Right cardiac atrium (tissue), 5 donors: ENCODE data around the gene APC2. TPM values are rescaled to one million over a fixed set of nuclear protein-coding genes. Genes with fewer than 3 reads are reported as not detected.

Source experiments
- ATAC-seq, 2 donors: fragments of 200-7000 bp; cut with Tn5 transposase; one replicate each; pipeline versions ENCODE4 v1.8.0 to v1.9.1; 2020; ENCODE audit warnings: moderate library complexity in 2 of 2, mild to moderate bottlenecking in 1 of 2
- DNase-seq, 3 donors: peaks; one replicate each; pipeline ENCODE4 v3.0.0-alpha.2; 2020
- H3K27ac ChIP-seq: one replicate; pipeline ENCODE4 v1.5.1; 2013; ENCODE audit warnings: mild to moderate bottlenecking, low read length, control low read depth, moderate library complexity
- H3K27me3 ChIP-seq: one replicate; pipeline ENCODE4 v1.6.1; 2013; ENCODE audit not compliant: control insufficient read depth, insufficient read depth
- H3K4me1 ChIP-seq: one replicate; pipeline ENCODE4 v1.6.1; 2013; ENCODE audit warnings: low read length; ENCODE audit not compliant: control insufficient read depth, insufficient read depth
- H3K4me3 ChIP-seq: one replicate; pipeline ENCODE4 v1.5.1; 2013; ENCODE audit warnings: low read length, control low read depth
- H3K9me3 ChIP-seq: one replicate; pipeline ENCODE4 v1.6.1; 2013; ENCODE audit warnings: low read length; ENCODE audit not compliant: control insufficient read depth
- WGBS: extraction: QIAGEN DNeasy Blood & Tissue Kit; methylation state at CpG from one replicate; pipeline ENCODE4 v1.1.7; 2013; 5-methylcytosine and 5-hydroxymethylcytosine counted together
- intact Hi-C, 4 donors: fragments of 100-400 bp; cut with DNase I; formaldehyde crosslinking; loops; one replicate each; pipeline versions ENCODE4 v1.11.0 to v1.14.0; 2022 to 2023
- polyA plus RNA-seq: library from polyadenylated mRNA; stranded (reverse); fragments of 200-250 nt; gene quantifications from one replicate; pipeline ENCODE4 v1.2.3, GENCODE V29; 2013
- total RNA-seq, 4 donors: library from RNA; stranded (reverse); fragmentation: NEBNext Ultra II Directional; extraction: Animal tissue kit (Norgen Biotek cat#: 25700); gene quantifications; one replicate each; pipeline ENCODE4 v1.2.1, GENCODE V29; 2021
- donor health status: healthy with polysubstance abuse.
- donor health status: DM: no; HTN: yes; CAD: no.
- donor health status: DM: no; HTN: no; CAD: no.
- donor health status: DM: no; HTN: yes; CAD: no; lungs with severe emphysema.
- donor health status: DM: yes; HTN: yes; CAD: no.

Gene APC2
- total and polyA plus RNA-seq, 5 donors, result 0.45 to 0.88 (median 0.68) TPM

GRCh38 chr19:1465191-1466016 lies 15.5 kb downstream of the APC2 start:
- ATAC-seq, result peak; percentile 10 to 50
- Histone ChIP-seq H3K27me3 (no peaks in the 10 kb centered on the region), H3K9me3 (no peaks in the 10 kb centered on the region), H3K27ac (no peak overlapping the region), H3K4me1 (peaks cover 10% of the 10 kb centered on the region), H3K4me3 (no peak overlapping the region)
- 46% methylated on average over 83 of the region's 83 CpGs for WGBS
- DNase-seq, result peak; percentile 12 to 74 (median 73)
- intact Hi-C loops, result no loop called here

GRCh38 chr19:1466018-1466460 lies 16.1 kb downstream of the APC2 start:
- H3K4me1 ChIP-seq, result peaks cover 10% of the 10 kb centered on the region
- ATAC-seq, result no peak
- 58% methylated on average over 41 of the region's 41 CpGs for WGBS
- no peaks in the 10 kb centered on the region for H3K27me3 ChIP-seq
- H3K4me3 ChIP-seq, result no peak overlapping the region
- intact Hi-C loops, result no loop called here
- DNase-seq, result peak in 1 of 3 donors; percentile 58
- no peaks in the 10 kb centered on the region for H3K9me3 ChIP-seq
- H3K27ac ChIP-seq, result no peak overlapping the region

GRCh38 chr19:1466461-1467214 lies 16.7 kb downstream of the APC2 start:
- no peak for ATAC-seq
- WGBS, result 37% methylated on average over 70 of the region's 70 CpGs
- no peaks in the 10 kb centered on the region for H3K27me3 ChIP-seq

GRCh38 chr19:1467215-1467489 lies 17.2 kb downstream of the APC2 start:
- DNase-seq, result peak in 1 of 3 donors; percentile 40
- no peaks in the 10 kb centered on the region for H3K27me3 ChIP-seq
- H3K9me3 ChIP-seq, result no peaks in the 10 kb centered on the region
- 12% methylated on average over 36 of the region's 36 CpGs for WGBS
- peaks cover 10% of the 10 kb centered on the region for H3K4me1 ChIP-seq
- no peak for ATAC-seq
- peak overlapping the region; percentile 3 for H3K4me3 ChIP-seq
- intact Hi-C loops, result no loop called here
- H3K27ac ChIP-seq, result no peak overlapping the region

More at GRCh38 chr19:1466461-1467214, 16.7 kb downstream of the APC2 start:
- peak in 2 of 3 donors; percentile 47 to 55 for DNase-seq
- Histone ChIP-seq H3K27ac (no peak overlapping the region), H3K9me3 (no peaks in the 10 kb centered on the region), H3K4me1 (peaks cover 10% of the 10 kb centered on the region), H3K4me3 (no peak overlapping the region)
- intact Hi-C loops, result no loop called here

- Histone ChIP-seq H3K27me3 (no peaks in the 10 kb centered on the region), H3K4me3 (peak overlapping the region; percentile 3)
- whole genome bisulfite sequencing, result 5% methylated on average over 92 of the region's 92 CpGs
Measured at GRCh38 chr19:1467490-1468273, 17.8 kb downstream of the APC2 start.

GRCh38 chr19:1468274-1468820 lies 18.4 kb downstream of the APC2 start:
- intact Hi-C loops, result no loop called here
- no peaks in the 10 kb centered on the region for H3K27me3 ChIP-seq
- H3K4me1 ChIP-seq, result peaks cover 10% of the 10 kb centered on the region
- peak overlapping the region; percentile 41 for H3K4me3 ChIP-seq
- H3K27ac ChIP-seq, result no peak overlapping the region
- DNase-seq (peak; percentile 11 to 46 (median 44)), ATAC-seq (no peak)
- no peaks in the 10 kb centered on the region for H3K9me3 ChIP-seq
- WGBS, result 7% methylated on average over 49 of the region's 49 CpGs

More at GRCh38 chr19:1467490-1468273, 17.8 kb downstream of the APC2 start:
- intact Hi-C loops, result no loop called here
- Histone ChIP-seq H3K27ac (no peak overlapping the region), H3K4me1 (peaks cover 10% of the 10 kb centered on the region), H3K9me3 (no peaks in the 10 kb centered on the region)
- ATAC-seq, result no peak
- DNase-seq, result peak; percentile 15 to 66 (median 46)

- DNase-seq (peak; percentile 35 to 70 (median 70)), ATAC-seq (no peak)
- peaks cover 10% of the 10 kb centered on the region for H3K4me1 ChIP-seq
- H3K27me3 ChIP-seq, result no peaks in the 10 kb centered on the region
- H3K4me3 ChIP-seq, result peak overlapping the region; percentile 41
- no peaks in the 10 kb centered on the region for H3K9me3 ChIP-seq
- H3K27ac ChIP-seq, result no peak overlapping the region
- intact Hi-C loops, result no loop called here
- WGBS, result 3% methylated on average over 47 of the region's 47 CpGs
Measured at GRCh38 chr19:1468821-1469254, 18.9 kb downstream of the APC2 start.

GRCh38 chr19:1469255-1470054 lies 19.5 kb downstream of the APC2 start:
- Histone ChIP-seq H3K27me3 (no peaks in the 10 kb centered on the region), H3K27ac (no peak overlapping the region), H3K9me3 (no peaks in the 10 kb centered on the region), H3K4me1 (peaks cover 10% of the 10 kb centered on the region), H3K4me3 (peak overlapping the region; percentile 41)
- DNase-seq (peak; percentile 15 to 57 (median 56)), ATAC-seq (no peak)
- intact Hi-C loops, result no loop called here
- WGBS, result 2% methylated on average over 117 of the region's 117 CpGs

- Histone ChIP-seq H3K27ac (no peak overlapping the region), H3K9me3 (no peaks in the 10 kb centered on the region), H3K4me1 (peaks cover 10% of the 10 kb centered on the region), H3K27me3 (no peaks in the 10 kb centered on the region), H3K4me3 (peak overlapping the region; percentile 41)
- DNase-seq (no peak), ATAC-seq (peak in 1 of 2 donors; percentile 1)
- WGBS, result 6% methylated on average over 22 of the region's 22 CpGs
- intact Hi-C loops, result no loop called here
Measured at GRCh38 chr19:1470055-1470304, 20.1 kb downstream of the APC2 start.

GRCh38 chr19:1470305-1471009 lies 20.5 kb downstream of the APC2 start:
- Histone ChIP-seq H3K4me1 (peaks cover 10% of the 10 kb centered on the region), H3K27me3 (no peaks in the 10 kb centered on the region)
- under 1% methylated on average over 67 of the region's 67 CpGs for WGBS

More at GRCh38 chr19:1470305-1471009, 20.5 kb downstream of the APC2 start:
- Histone ChIP-seq H3K9me3 (no peaks in the 10 kb centered on the region), H3K4me3 (peak overlapping the region; percentile 41), H3K27ac (no peak overlapping the region)
- intact Hi-C loops, result no loop called here
- ATAC-seq (peak; percentile 20 to 49), DNase-seq (peak; percentile 53 to 83 (median 76))
